ENCODE results near the gene UGT2B7.
"Not testable (repeated sequence)": the region's sequence is repeated elsewhere in the genome, so short reads cannot be mapped to it uniquely, and the experiment has no call there.

Gene UGT2B7

GRCh38 chr4:69096111-69096656, at the start of gene UGT2B7:
TSS of gene UGT2B7 (plus strand) at chr4:69096474. CDS start at chr4:69096521, 47 bp downstream.
- no peak for DNase-seq

- no peak for DNase-seq
Observed at GRCh38 chr4:69049860-69050259, 46.4 kb upstream of the UGT2B7 start.

GRCh38 chr4:69050853-69051575, 45.3 kb upstream of the UGT2B7 start:
- DNase-seq: not testable (repeated sequence)

DNA sequence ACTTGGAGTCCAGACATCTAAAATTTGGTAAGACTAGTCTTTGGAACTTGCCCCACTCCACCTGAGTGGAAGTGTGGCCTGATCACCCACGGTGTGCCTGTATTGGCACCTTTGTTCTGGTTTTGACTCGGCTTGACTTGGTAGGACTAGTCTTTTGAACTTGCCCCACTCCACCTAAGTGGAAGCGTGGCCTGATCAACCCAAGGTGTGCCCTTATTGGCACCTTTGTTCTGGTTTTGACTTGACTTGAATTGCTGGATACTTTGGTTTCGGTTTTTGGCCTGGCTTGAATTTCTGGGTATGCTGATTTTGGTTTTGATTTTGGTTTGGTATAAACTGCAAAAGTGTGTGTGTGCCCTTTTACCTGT, 44.7 kb upstream of the UGT2B7 start:
- DNase-seq: no peak

GRCh38 chr4:69053309-69053885, 42.9 kb upstream of the UGT2B7 start:
- not testable (repeated sequence) for DNase-seq

GRCh38 chr4:69054033-69054432, 42.2 kb upstream of the UGT2B7 start:
- DNase-seq: not testable (repeated sequence)

DNA sequence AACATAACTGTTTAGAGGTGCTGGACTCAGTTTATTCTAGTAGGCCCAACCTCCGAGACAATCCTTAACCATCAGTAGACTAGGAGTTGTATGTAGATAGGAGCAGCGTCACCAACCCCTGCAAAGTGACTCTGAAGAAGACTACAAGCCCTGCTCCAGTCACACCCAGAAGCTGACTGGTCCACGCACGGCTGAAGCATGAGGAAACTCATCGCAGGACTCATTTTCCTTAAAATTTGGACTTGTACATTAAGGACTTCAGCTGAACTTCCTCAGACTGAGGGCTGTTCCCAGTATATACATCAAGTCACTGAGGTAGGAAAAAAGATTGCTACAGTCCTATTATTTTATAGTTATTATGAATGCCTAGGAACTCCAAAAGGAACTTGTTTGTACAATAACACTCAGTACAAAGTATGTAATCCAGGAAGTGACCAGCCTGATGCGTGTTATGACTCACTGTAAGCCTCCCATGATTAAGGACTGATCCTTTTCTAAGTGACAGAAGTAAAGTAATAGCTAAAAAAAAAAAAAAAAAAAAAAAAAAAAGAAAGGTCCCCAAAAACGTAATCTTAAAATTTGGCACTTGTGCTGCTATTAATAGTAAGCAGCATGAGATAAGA, 41.6 kb upstream of the UGT2B7 start:
- DNase-seq: no peak

GRCh38 chr4:69056150-69056549, 40.1 kb upstream of the UGT2B7 start:
- DNase-seq: no peak

DNA sequence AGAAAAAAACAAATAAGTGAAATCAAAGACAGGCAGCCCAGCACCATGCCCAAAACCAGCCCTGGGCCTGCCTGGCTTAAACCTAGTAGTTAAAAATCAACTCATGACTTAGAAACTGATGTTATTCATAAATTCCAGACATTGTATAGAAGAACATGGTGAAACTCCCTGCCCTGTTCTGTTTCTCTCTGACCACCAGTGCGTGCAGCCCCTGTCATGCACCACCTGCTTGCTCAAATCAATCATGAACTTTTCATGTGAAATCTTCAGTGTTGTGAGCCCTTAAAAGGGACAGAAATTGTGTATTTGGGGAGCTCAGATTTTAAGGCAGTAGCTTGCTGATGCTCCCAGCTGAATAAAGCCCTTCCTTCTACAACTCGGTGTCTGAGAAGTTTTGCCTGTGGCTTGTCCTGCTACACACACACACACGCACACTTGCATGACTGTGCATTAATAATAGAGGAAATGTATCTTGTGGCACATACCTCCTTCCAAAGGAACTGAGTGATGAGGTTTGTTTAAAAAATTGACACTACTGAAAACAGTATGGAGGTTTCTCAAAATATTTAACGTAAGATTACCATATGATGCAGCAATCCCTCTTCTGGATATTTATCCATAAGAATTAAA, 39.2 kb upstream of the UGT2B7 start:
- no peak for DNase-seq

- DNase-seq: no peak
Observed at GRCh38 chr4:69057620-69058409, 38.5 kb upstream of the UGT2B7 start.

DNA sequence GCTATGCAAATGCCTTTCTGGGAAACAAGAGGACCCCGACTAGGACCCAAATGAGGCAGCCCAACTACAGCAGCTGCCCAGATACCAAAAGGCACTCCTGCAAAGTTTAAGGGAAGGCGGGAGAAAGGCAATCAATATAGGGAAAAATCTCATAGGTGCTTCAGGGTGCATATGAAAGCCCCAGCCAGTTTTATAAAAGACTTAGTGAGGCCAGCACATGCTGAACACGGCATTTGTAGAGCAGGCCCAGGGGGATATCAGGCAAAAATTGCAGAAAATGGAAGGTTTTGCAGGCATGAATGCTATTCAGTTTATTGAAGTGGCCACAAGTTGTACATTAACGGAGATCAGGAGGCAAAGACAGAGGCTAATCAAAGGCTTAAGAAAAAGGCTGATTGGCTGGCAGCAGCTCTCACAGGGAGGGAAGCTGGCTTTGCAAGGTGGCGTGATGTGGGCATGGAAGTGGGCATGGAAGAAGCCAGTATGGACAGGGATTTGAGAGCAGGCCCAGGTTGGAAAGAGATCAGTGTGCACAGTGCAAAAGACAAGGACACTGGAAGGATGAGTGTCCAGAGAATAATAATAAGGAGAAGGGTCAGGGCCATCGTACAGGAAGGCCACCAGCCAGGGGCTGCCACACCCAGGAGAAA, 37.7 kb upstream of the UGT2B7 start:
- no peak for DNase-seq

GRCh38 chr4:69060651-69061308, 35.5 kb upstream of the UGT2B7 start:
- DNase-seq: no peak

DNA sequence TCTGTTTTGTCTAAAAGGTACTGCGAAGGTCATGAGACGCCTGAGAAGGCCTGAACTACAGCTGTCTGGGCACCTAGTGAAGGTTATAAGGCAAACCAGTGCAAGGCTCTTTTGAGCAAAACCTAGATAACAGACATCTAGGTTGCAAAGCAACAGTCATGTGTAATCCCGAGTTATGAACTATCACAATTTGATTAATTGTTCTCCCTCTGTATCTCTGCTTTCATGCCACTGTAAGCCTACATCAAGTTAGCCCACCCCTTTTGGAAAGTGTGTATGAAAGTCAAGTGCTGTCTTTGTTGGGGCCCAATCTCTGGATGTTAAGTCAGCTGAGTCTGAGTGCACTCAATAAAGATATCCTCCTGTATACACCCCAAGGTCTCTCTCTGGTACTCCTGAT, 31.9 kb upstream of the UGT2B7 start:
- DNase-seq: no peak

GRCh38 chr4:69066945-69067344, 29.3 kb upstream of the UGT2B7 start:
- DNase-seq: no peak

GRCh38 chr4:69069085-69069484, 27.2 kb upstream of the UGT2B7 start:
- no peak for DNase-seq

DNA sequence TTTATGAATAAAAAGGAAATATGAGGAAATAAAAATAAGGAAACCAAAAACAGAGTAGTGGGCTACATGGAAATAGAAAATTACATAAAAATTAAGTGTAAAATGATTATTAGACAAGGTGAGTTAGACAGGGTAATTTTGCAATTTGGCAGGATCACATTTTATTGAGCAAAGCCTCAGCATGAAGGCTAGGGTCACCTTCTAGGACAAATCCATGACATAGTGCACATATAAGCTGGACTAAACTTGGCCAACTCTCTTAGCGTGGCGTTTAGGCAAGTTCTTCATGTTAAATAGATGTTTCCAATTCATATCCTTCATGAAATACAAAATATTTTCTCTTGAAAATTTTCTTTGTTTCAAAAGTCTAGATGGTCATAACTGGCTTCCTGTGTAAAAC, 25.7 kb upstream of the UGT2B7 start:
- DNase-seq: no peak

DNA sequence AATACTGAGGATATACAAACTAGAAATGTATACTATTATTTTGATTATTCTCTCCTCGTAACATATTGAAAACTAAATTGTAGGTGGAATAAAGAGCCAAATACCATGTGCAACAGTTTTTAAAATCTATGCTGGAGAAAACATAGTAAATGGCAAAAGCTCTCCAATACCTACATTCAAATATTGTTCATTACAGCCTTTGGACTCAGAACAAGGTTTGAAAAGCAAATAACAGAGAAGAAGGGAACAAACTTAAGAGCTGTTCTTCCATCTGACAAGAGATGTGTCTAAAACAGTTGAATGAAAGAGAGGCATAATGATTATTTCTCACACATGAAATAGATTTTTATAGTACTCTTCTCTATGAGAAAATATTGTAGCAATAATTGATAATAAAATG, 25.0 kb upstream of the UGT2B7 start:
- DNase-seq: no peak

GRCh38 chr4:69073375-69073774, 22.9 kb upstream of the UGT2B7 start:
- DNase-seq: no peak

GRCh38 chr4:69075061-69075792, 21.0 kb upstream of the UGT2B7 start:
- DNase-seq: no peak

DNA sequence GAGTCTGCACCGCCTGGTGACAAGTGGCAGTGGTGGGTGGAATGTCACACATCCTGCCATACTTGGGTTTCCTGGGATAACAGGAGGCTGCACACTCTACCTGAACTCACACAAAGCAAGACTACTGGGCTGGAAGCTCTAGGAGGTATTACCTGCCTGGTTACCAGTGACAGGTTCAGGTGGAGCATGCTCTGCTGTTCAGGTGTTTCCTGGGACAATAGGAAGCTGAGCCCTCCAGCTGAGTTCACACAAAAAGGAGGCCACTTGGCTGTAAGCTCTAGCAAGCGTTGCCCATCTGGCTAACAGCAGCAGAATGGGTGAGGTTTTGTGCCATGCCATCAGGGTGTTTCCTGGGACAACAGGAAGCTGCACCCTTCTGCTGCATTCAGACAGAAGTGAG, 17.4 kb upstream of the UGT2B7 start:
- DNase-seq: no peak

GRCh38 chr4:69088473-69088872, 7.8 kb upstream of the UGT2B7 start:
- no peak for DNase-seq
